SU-DHL-6 (cell line): Measurements from ENCODE around the gene PRDM16.

ENCODE experiments used
- H2AFZ ChIP-seq: fragments of 200-600 bp; sonication (generic); 2 replicates; pipeline ENCODE4 v1.6.1; 2014; ENCODE audit warnings: low read depth, mild to moderate bottlenecking, moderate library complexity, mixed read lengths, antibody characterized with exemption, low read length; ENCODE audit not compliant: severe bottlenecking
- H3F3A ChIP-seq: fragments of 200-600 bp; shearing (Covaris generic); 2 replicates; pipeline ENCODE4 v1.6.0; 2016; ENCODE audit warnings: antibody characterized with exemption, mild to moderate bottlenecking; ENCODE audit not compliant: insufficient read depth
- H3K27ac ChIP-seq: fragments of 200-600 bp; sonication (generic); 2 replicates; pipeline ENCODE4 v1.5.1; 2016; ENCODE audit warnings: low read depth, mild to moderate bottlenecking, low read length, moderate library complexity, mixed read lengths
- H3K27me3 ChIP-seq: fragments of 200-600 bp; sonication (generic), shearing (Covaris generic); 2 replicates; pipeline ENCODE4 v1.6.0; 2014; ENCODE audit warnings: mild to moderate bottlenecking, low read length
- H3K36me3 ChIP-seq: fragments of 200-600 bp; sonication (generic); 2 replicates; pipeline ENCODE4 v1.6.1; 2014; ENCODE audit warnings: mild to moderate bottlenecking, low read length, mixed read lengths
- H3K4me2 ChIP-seq: fragments of 300-600, 200-600 bp; shearing (Covaris generic), sonication (generic); 2 replicates; pipeline ENCODE4 v1.6.0; 2014; ENCODE audit warnings: low read length, low read depth, mild to moderate bottlenecking; ENCODE audit not compliant: poor library complexity, severe bottlenecking
- H3K4me3 ChIP-seq: fragments of 200-600 bp; sonication (generic); 2 replicates; pipeline ENCODE4 v1.5.1; 2014; ENCODE audit warnings: antibody characterized with exemption, low read length, mild to moderate bottlenecking, mixed read lengths; ENCODE audit not compliant: insufficient read depth, poor library complexity, severe bottlenecking
- H3K79me2 ChIP-seq: fragments of 200-600 bp; sonication (generic); 2 replicates; pipeline ENCODE4 v1.6.1; 2014; ENCODE audit warnings: mild to moderate bottlenecking, low read length, moderate library complexity; ENCODE audit not compliant: insufficient read depth
- H3K9ac ChIP-seq: fragments of 200-600 bp; sonication (generic); 2 replicates; pipeline ENCODE4 v1.7.0; 2014; ENCODE audit warnings: mild to moderate bottlenecking, low read length
- H3K9me2 ChIP-seq: fragments of 200-600 bp; sonication (generic); replicated peaks from 2 replicates; pipeline ENCODE4 v1.6.1; 2014; ENCODE audit warnings: low read length; ENCODE audit not compliant: insufficient read depth
- H3K9me3 ChIP-seq: fragments of 200-600 bp; sonication (generic); 2 replicates; pipeline ENCODE4 v1.6.1; 2014; ENCODE audit warnings: low read length, mixed read lengths; ENCODE audit not compliant: insufficient read depth
- H4K20me1 ChIP-seq: fragments of 200-600 bp; sonication (generic); 2 replicates; pipeline ENCODE4 v1.6.1; 2014; ENCODE audit warnings: low read depth, mild to moderate bottlenecking, antibody characterized with exemption, low read length, moderate library complexity, mixed read lengths
- EZH2phosphoT487 ChIP-seq: fragments of 200-600 bp; sonication (generic), shearing (Covaris generic); conservative IDR thresholded peaks from 2 replicates; pipeline ENCODE4 v1.6.1; 2018; ENCODE audit warnings: mild to moderate bottlenecking, antibody characterized with exemption, low read length, moderate library complexity, mixed read lengths
- TF ChIP-seq, protein P1 (sequence below): fragments of 200-600 bp; sonication (generic); IDR thresholded peaks from one replicate; pipeline ENCODE4 v1.5.1; 2017; ENCODE audit warnings: antibody characterized with exemption, mild to moderate bottlenecking, low read length, moderate library complexity; ENCODE audit not compliant: insufficient read depth, poor library complexity, severe bottlenecking

The PRDM16 gene

DNA sequence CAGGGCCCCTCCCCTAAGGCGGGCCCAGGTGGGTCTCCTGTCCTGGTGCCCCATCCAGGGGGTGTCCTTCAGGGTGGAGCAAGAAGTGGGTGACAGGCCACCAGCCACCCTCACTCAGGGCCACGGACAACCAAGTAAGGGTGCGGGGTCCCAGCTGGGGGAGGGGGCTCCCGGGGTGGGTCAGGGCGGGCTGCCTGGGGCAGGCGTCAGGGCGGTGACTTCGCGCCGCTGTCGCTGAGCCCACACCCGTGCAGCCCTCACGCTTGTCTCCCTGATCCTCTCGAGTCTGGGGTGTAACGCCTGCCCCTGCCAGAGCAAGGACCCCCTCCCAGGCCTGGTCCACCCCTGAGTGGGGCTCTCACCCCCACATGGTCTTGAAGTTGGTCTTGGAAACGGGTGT, 407.7 kb downstream of the PRDM16 start:
- Histone ChIP-seq H3K9me3 (no peaks in the 10 kb centered on the region), H3K27me3 (no peaks in the 10 kb centered on the region), H3K4me2 (no peak overlapping the region), H4K20me1 (no peaks in the 10 kb centered on the region), H3K9me2 (no peaks in the 10 kb centered on the region), H3K79me2 (no peaks in the 10 kb centered on the region), H3K36me3 (no peaks in the 10 kb centered on the region), H3K27ac (no peak overlapping the region), H3F3A (no peaks in the 10 kb centered on the region), H2AFZ (no peak overlapping the region), H3K9ac (no peak overlapping the region), H3K4me3 (no peak overlapping the region)
- TF ChIP-seq, protein P1, sequence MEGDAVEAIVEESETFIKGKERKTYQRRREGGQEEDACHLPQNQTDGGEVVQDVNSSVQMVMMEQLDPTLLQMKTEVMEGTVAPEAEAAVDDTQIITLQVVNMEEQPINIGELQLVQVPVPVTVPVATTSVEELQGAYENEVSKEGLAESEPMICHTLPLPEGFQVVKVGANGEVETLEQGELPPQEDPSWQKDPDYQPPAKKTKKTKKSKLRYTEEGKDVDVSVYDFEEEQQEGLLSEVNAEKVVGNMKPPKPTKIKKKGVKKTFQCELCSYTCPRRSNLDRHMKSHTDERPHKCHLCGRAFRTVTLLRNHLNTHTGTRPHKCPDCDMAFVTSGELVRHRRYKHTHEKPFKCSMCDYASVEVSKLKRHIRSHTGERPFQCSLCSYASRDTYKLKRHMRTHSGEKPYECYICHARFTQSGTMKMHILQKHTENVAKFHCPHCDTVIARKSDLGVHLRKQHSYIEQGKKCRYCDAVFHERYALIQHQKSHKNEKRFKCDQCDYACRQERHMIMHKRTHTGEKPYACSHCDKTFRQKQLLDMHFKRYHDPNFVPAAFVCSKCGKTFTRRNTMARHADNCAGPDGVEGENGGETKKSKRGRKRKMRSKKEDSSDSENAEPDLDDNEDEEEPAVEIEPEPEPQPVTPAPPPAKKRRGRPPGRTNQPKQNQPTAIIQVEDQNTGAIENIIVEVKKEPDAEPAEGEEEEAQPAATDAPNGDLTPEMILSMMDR = no peak
- TF ChIP-seq EZH2phosphoT487 = no peak

DNA sequence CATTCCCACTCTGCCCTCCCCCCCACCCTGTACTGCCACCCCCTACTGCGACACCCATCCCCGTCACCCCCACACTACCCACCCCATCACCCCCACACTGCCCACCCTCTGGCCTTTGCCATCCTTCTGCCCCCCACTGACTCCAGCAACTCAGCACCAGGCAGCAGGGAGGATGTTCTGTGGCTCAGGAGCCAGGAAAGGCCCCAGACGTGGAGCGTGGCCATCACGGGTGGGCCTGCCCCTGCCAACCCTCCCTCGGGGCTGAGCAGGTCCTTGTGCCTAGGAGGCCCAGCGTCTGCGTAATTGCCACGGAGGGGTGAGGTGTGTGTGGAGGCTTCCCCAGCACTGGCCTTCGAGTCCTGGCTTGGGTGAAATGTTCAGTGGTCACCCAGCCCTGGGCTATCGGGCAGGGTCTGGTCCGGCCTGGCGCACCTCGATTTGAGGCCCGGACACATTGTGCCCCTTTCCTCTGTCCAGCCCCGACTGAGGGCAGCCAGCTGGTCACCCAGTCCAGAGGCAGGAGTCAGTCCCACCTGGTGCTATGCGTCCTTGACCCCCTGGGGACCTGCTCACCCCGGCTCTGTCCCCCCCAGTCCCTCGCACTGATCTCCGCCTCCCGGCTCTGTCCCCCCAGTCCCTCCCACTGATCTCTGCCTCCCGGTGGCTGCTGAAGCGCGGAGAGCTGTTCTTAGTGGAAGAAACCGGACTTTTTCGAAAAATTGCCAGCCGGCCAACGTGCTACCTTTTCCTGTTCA, 408.4 kb downstream of the PRDM16 start:
- no peaks in the 10 kb centered on the region for H3F3A ChIP-seq
- no peak overlapping the region for H3K9ac ChIP-seq
- H4K20me1 ChIP-seq = no peaks in the 10 kb centered on the region
- no peaks in the 10 kb centered on the region for H3K79me2 ChIP-seq
- H2AFZ ChIP-seq = no peak overlapping the region
- TF ChIP-seq, protein P1 = no peak
- no peak for TF ChIP-seq EZH2phosphoT487
- no peaks in the 10 kb centered on the region for H3K27me3 ChIP-seq
- no peak overlapping the region for H3K4me3 ChIP-seq
- no peak overlapping the region for H3K4me2 ChIP-seq
- H3K36me3 ChIP-seq = no peaks in the 10 kb centered on the region
- no peak overlapping the region for H3K27ac ChIP-seq
- no peaks in the 10 kb centered on the region for H3K9me3 ChIP-seq
- no peaks in the 10 kb centered on the region for H3K9me2 ChIP-seq

DNA sequence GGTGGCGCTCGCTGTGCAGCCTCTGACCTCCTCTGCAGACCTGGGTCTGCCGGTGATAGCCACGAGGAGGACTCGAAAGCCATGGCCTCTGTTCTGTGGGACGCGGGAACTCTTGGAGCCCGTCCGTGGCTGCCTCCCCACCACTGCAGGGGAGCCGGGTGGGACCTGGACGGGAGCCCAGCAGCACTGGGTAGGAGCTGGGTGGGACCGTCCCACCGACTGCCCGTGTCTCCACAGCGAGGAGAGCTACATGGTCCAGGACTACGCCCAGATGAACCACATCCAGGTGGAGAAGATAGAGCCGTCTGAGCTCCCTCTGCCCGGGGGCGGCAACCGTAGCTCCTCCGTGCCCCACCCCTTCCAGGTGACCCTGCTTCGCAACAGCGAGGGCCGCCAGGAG, 409.2 kb downstream of the PRDM16 start:
- Histone ChIP-seq H2AFZ (no peak overlapping the region), H3K4me3 (no peak overlapping the region), H3K27ac (no peak overlapping the region), H3K4me2 (no peak overlapping the region), H3K9me3 (no peaks in the 10 kb centered on the region), H3K9me2 (no peaks in the 10 kb centered on the region), H3K36me3 (no peaks in the 10 kb centered on the region), H3K79me2 (no peaks in the 10 kb centered on the region), H4K20me1 (no peaks in the 10 kb centered on the region), H3K9ac (no peak overlapping the region), H3F3A (no peaks in the 10 kb centered on the region), H3K27me3 (no peaks in the 10 kb centered on the region)
- no peak for TF ChIP-seq EZH2phosphoT487
- TF ChIP-seq, protein P1 = no peak
